CD4-positive, alpha-beta T cell treated with Interleukin-17A for 4 hours (primary cell): ENCODE data around the gene ANGPTL4.
"Not testable (repeated sequence)": the region's sequence is repeated elsewhere in the genome, so short reads cannot be mapped to it uniquely, and the experiment has no call there.

Experiments
- DNase-seq: peaks from one replicate; pipeline ENCODE4 v3.0.0-alpha.2; 2020; ENCODE audit warnings: mixed read lengths

ANGPTL4 gene

GRCh38 chr19:8363803-8364771 is at the start of gene ANGPTL4:
Gene ANGPTL4 (plus strand): TSS chr19:8364155. CDS start chr19:8364322, 167 bp downstream.
- peak; percentile 67 for DNase-seq

- DNase-seq, result not testable (repeated sequence)
Observed at GRCh38 chr19:8314981-8315640, 48.8 kb upstream of the ANGPTL4 start.

- DNase-seq, result no peak
Observed at GRCh38 chr19:8316351-8317125, 47.4 kb upstream of the ANGPTL4 start.

GRCh38 chr19:8318835-8319234 is 45.1 kb upstream of the ANGPTL4 start:
- DNase-seq, result not testable (repeated sequence)

GRCh38 chr19:8319807-8320520 is 44.0 kb upstream of the ANGPTL4 start:
- no peak for DNase-seq

- DNase-seq, result no peak
Observed at GRCh38 chr19:8320564-8321066, 43.3 kb upstream of the ANGPTL4 start.

GRCh38 chr19:8321067-8321985 is 42.6 kb upstream of the ANGPTL4 start, which contains the start of the genes NDUFA7 and RPS28:
Gene NDUFA7 (minus strand): TSS chr19:8321375. CDS start chr19:8321358, 17 bp downstream.
Gene RPS28 (plus strand): TSS chr19:8321496. CDS start chr19:8321531, 35 bp downstream.
- DNase-seq, result peak; percentile 98

GRCh38 chr19:8321986-8322637 is 41.8 kb upstream of the ANGPTL4 start:
- no peak for DNase-seq

- DNase-seq, result no peak
Observed at GRCh38 chr19:8322638-8322997, 41.3 kb upstream of the ANGPTL4 start.

- no peak for DNase-seq
Observed at GRCh38 chr19:8323781-8324185, 40.2 kb upstream of the ANGPTL4 start.

- no peak for DNase-seq
Observed at GRCh38 chr19:8324186-8325050, 39.5 kb upstream of the ANGPTL4 start.

- DNase-seq, result no peak
Observed at GRCh38 chr19:8325454-8325853, 38.5 kb upstream of the ANGPTL4 start.

- no peak for DNase-seq
Observed at GRCh38 chr19:8329996-8330395, 34.0 kb upstream of the ANGPTL4 start.

- DNase-seq, result no peak
Observed at GRCh38 chr19:8331263-8331845, 32.6 kb upstream of the ANGPTL4 start.

GRCh38 chr19:8332976-8333766 is 30.8 kb upstream of the ANGPTL4 start:
- DNase-seq, result no peak

GRCh38 chr19:8333767-8334457 is 30.0 kb upstream of the ANGPTL4 start:
- no peak for DNase-seq
